Lower leg skin (tissue), 4 donors: ENCODE results near the gene IL4. TPM values are rescaled to one million over a fixed set of nuclear protein-coding genes. Genes with fewer than 3 reads are reported as not detected.

ENCODE experiments used
- DNase-seq, 2 donors: peaks; one replicate each; pipeline ENCODE4 v3.0.0-alpha.2; 2019; ENCODE audit warnings: low spot score in 2 of 2
- H3K4me3 ChIP-seq: fragments of 200-600 bp; sonication (generic); 2 replicates; pipeline ENCODE4 v1.5.1; 2017; ENCODE audit warnings: mild to moderate bottlenecking, low read depth; ENCODE audit not compliant: poor library complexity, severe bottlenecking
- CTCF ChIP-seq, 3 donors: fragments of 450-650 bp; IDR thresholded peaks; one replicate each; pipeline ENCODE4 v1.5.1; 2016; ENCODE audit warnings: antibody characterized with exemption in 3 of 3, mild to moderate bottlenecking in 3 of 3, moderate library complexity in 2 of 3
- POLR2A ChIP-seq, 2 donors: fragments of 450-650 bp; IDR thresholded peaks; one replicate each; pipeline ENCODE4 v1.6.1; 2016 to 2017; ENCODE audit warnings: antibody characterized with exemption in 2 of 2, mild to moderate bottlenecking in 1 of 2, moderate library complexity in 1 of 2
- WGBS, 2 donors: methylation state at CpG; one replicate each; pipeline ENCODE4 v1.1.5; 2018; 5-methylcytosine and 5-hydroxymethylcytosine counted together
- intact Hi-C: fragments of 100-400 bp; cut with DNase I; formaldehyde crosslinking; loops from one replicate; pipeline ENCODE4 v1.15.0; 2023; ENCODE audit warnings: low total_unique reads
- total RNA-seq, 4 donors: library from RNA; depleted of rRNA; stranded (reverse); fragments of >200 nt; gene quantifications; one replicate each; pipeline ENCODE4 v1.1.0, GENCODE V29; 2016

Gene IL4
- total RNA-seq, 4 donors from 2014 or later, result not detected

- 90 to 94% methylated on average over 14 of the region's 14 CpGs for WGBS, 2 donors
- no peak for TF ChIP-seq CTCF (IDR thresholded peaks at IDR 0.05)
- TF ChIP-seq POLR2A (IDR thresholded peaks at IDR 0.05), result no peak
- H3K4me3 ChIP-seq, result no peak overlapping the region
- intact Hi-C loops, result no loop called here
- DNase-seq, result no peak
Measured at GRCh38 chr5:132668706-132669454, 4.9 kb upstream of the IL4 start.

- H3K4me3 ChIP-seq, result no peak overlapping the region
- intact Hi-C loops, result no loop called here
- TF ChIP-seq POLR2A (IDR thresholded peaks at IDR 0.05) (no peak), CTCF (IDR thresholded peaks at IDR 0.05) (no peak)
- WGBS, 2 donors, result 82 to 84% methylated on average over 7 of the region's 7 CpGs
- DNase-seq, result no peak
Measured at GRCh38 chr5:132669455-132669820, 4.4 kb upstream of the IL4 start.

GRCh38 chr5:132669966-132670882 is 3.6 kb upstream of the IL4 start:
- DNase-seq, result no peak
- WGBS, 2 donors, result 88 to 91% methylated on average over 16 of the region's 16 CpGs
- TF ChIP-seq POLR2A (IDR thresholded peaks at IDR 0.05), result no peak
- TF ChIP-seq CTCF (IDR thresholded peaks at IDR 0.05), result no peak
- intact Hi-C loops, result no loop called here
- H3K4me3 ChIP-seq, result no peak overlapping the region

- no peak for DNase-seq
- intact Hi-C loops, result no loop called here
- WGBS, 2 donors, result 94% methylated on average over 3 of the region's 3 CpGs
- no peak for TF ChIP-seq POLR2A (IDR thresholded peaks at IDR 0.05)
- no peak for TF ChIP-seq CTCF (IDR thresholded peaks at IDR 0.05)
- no peak overlapping the region for H3K4me3 ChIP-seq
Measured at GRCh38 chr5:132671000-132671399, 2.8 kb upstream of the IL4 start.

GRCh38 chr5:132673488-132673887 is 301 bp upstream of the IL4 start:
- DNase-seq, result no peak
- TF ChIP-seq POLR2A (IDR thresholded peaks at IDR 0.05), result no peak
- no peak for TF ChIP-seq CTCF (IDR thresholded peaks at IDR 0.05)
- H3K4me3 ChIP-seq, result no peak overlapping the region
- WGBS, 2 donors, result 90 to 97% methylated on average over 1 of the region's 1 CpG
- intact Hi-C loops, result no loop called here
